HL-60/S4 (cell line): ENCODE data around the gene NUTM2F.
"Not testable (repeated sequence)": the region's sequence is repeated elsewhere in the genome, so short reads cannot be mapped to it uniquely, and the experiment has no call there.

Experiments used
- in situ Hi-C: fragments of 300-500 bp; cut with MboI; formaldehyde crosslinking; loops from 2 replicates; pipeline ENCODE4 v1.14.3; 2022; ENCODE audit warnings: low sequenced_read_pairs

NUTM2F gene, protein sequence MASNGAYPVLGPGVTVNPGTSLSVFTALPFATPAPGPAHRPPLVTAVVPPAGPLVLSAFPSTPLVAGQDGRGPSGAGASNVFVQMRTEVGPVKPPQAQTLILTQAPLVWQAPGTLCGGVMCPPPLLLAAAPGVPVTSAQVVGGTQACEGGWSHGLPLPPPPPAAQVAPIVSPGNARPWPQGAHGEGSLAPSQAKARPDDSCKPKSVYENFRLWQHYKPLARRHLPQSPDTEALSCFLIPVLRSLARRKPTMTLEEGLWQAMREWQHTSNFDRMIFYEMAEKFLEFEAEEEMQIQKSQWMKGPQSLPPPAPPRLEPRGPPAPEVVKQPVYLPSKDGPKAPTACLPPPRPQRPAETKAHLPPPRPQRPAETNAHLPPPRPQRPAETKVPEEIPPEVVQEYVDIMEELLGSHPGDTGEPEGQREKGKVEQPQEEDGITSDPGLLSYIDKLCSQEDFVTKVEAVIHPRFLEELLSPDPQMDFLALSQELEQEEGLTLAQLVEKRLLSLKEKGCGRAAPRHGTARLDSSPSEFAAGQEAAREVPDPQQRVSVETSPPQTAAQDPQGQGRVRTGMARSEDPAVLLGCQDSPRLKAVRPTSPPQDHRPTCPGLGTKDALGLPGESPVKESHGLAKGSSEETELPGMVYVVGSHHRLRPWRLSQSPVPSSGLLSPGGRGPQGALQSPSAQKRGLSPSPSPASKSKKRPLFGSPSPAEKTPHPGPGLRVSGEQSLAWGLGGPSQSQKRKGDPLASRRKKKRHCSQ

GRCh38 chr9:94328544-94328943, at the start of gene NUTM2F:
Gene NUTM2F (minus strand): TSS chr9:94328644. CDS start chr9:94328623, 21 bp downstream.
- in situ Hi-C loops = not testable (repeated sequence)

GRCh38 chr9:94375197-94375596, 46.8 kb upstream of the NUTM2F start:
- in situ Hi-C loops = not testable (repeated sequence)

DNA sequence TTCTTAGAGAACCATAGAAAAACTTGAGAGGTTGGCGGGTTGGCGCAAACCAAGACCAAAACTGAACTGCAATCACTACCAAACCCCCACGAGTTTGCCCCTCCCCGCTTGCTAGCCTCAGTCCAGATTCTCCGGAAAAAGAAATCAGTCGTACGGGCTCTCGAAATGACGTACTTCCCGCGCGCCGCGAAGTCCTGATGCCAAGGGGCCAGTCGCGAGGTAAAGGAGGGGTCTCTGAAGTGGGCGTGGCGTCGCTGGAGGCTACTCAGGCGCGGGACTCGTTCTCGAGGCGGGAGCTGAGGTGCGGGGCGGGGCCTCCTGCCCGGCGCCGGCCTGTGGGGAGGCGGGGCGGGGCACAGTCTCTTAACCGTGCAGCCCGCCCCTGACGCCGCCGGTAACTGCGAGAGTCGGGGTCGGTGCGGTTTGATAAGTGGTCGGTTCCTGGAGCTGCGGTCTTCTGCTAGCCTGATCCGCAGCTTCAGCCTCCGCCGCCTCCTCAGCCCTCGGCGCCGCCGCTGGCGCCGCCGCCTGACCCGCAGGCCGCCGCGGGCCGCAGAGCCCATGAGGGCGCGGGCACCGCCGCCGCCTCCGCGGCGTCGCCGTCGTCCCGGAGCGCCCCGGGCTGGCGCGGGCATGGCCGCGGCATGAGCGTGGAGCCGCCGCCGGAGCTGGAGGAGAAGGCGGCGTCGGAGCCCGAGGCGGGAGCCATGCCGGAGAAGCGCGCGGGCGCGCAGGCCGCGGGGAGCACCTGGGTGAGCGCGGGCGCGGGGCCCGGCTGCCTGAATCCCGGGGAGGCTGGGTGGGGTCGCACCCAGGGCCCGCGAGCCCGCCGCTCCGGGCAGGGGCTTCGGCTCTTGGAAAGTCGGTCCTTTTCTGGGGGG, 46.0 kb upstream of the NUTM2F start:
- in situ Hi-C loops = not testable (repeated sequence)

DNA sequence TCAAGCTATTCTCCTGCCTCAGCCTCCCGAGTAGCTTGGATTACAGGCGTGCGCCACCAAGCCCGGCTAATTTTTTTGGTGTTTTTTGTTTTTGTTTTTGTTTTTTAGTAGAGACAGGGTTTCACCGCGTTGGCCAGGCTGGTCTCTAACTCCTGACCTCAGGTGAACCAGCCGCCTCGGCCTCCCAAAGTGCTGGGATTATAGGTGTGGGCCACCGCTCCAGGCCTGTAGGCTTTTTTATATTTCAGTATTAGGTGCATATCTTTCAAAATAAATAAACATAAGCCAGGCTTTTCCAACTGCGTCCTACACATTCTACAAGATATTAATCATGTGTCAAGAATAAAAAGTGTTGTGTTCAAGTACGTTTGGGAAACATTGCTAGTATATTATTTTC, 45.3 kb upstream of the NUTM2F start:
- in situ Hi-C loops = not testable (repeated sequence)

- in situ Hi-C loops = not testable (repeated sequence)
Measured at GRCh38 chr9:94370266-94370665, 41.8 kb upstream of the NUTM2F start.

GRCh38 chr9:94364093-94364614, 35.7 kb upstream of the NUTM2F start:
- in situ Hi-C loops = not testable (repeated sequence)

- in situ Hi-C loops = not testable (repeated sequence)
Measured at GRCh38 chr9:94357158-94357557, 28.7 kb upstream of the NUTM2F start.

- in situ Hi-C loops = not testable (repeated sequence)
Measured at GRCh38 chr9:94351901-94352723, 23.7 kb upstream of the NUTM2F start.

DNA sequence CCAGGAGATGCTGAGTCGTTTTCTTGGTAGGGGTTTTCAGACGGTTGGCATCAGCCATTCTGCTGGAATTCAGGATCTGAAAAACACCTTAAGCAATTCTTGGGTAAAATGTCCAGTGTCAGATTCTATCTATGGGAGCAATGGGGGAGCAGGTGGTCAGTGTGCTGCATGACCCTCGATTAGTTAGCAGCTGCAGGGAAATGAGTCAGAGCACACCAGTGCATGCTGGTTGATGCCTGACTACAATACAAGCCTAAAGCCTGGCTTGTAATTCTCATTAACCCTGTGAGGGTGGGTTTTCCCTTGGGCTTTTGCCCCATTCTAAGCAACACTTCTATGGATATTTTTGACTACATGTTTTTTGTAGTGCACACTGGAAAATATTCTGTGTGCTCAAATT, 20.3 kb upstream of the NUTM2F start:
- in situ Hi-C loops = not testable (repeated sequence)

DNA sequence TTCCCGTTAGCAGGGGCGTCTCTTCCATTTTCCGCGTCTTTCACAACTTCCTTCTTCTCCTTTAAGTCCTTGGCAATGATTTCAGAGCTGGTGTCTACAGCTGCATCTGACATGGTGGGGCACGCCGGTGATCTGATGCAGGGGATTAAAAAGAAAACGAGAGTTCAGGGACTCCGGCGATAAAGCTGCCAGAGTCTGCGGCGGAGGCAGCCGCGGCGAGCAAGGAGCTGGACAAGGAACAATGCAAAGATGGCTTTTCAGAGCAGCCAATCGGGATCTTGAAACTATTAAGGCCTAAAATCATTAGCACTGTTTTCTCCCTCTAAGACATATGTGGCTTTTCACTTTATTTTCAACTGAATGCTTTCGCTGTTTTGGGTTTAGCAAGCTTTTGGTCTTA, 19.0 kb upstream of the NUTM2F start:
- in situ Hi-C loops = not testable (repeated sequence)

GRCh38 chr9:94341703-94342102, 13.3 kb upstream of the NUTM2F start:
- in situ Hi-C loops = not testable (repeated sequence)

DNA sequence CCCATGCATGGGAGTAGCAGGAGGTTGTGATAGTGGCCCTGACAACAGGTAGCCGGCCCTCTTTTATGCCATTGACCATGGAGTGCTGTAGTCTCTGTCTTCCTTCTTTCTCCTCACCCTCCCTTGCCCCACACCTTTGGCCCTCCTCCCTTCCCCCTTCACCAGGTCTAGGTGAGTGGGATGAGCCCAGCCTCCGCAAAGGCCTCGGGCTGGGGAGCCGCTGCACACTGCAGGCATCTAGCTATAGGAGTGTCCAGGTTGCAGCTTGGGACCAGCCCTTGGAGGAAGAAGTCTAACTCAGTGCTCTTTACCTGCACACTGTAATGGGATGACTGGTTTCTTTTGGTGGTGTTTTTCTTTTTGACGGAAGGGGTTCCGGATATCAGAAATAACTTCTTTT, 12.3 kb upstream of the NUTM2F start:
- in situ Hi-C loops = not testable (repeated sequence)

GRCh38 chr9:94339657-94340056, 11.2 kb upstream of the NUTM2F start:
- in situ Hi-C loops = not testable (repeated sequence)

GRCh38 chr9:94338723-94339122, 10.3 kb upstream of the NUTM2F start:
- in situ Hi-C loops = not testable (repeated sequence)

DNA sequence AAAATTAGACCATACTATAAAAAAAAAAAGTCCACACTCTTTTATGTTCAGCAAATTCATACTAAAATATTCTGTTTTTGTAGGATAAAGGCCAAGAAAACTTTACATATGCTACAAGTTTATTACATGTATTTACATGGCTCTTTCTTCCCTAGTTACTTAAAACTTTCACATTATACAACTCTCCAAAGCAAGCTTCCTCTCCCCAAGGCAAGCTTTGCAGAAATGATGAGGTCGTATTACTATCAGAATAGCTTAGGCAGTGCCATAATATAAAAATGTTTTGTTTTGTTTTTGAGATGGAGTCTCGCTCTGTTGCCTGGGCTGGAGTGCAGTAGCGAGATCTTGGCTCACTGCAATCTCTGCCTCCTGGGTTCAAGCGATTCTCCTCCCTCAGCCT, 8.0 kb upstream of the NUTM2F start:
- in situ Hi-C loops = not testable (repeated sequence)

DNA sequence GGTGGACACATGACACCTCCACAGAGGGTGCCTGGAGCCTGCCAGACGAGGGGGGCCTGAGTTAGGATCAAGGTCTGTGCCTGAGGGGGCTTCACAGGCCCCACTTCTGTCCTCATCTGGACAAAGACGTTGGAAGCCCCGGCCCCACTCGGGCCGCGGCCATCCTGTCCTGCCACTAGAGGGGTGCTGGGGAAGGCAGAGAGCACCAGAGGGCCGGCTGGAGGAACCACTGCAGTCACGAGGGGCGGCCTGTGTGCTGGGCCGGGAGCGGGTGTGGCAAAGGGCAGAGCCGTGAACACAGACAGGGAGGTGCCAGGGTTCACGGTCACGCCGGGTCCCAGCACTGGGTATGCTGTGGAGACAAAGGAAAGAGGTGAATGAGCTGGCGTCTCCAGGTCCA, 2.9 kb downstream of the NUTM2F start:
- in situ Hi-C loops = not testable (repeated sequence)

- in situ Hi-C loops = not testable (repeated sequence)
Measured at GRCh38 chr9:94323153-94323798, 5.2 kb downstream of the NUTM2F start.

- in situ Hi-C loops = not testable (repeated sequence)
Measured at GRCh38 chr9:94322342-94322940, 6.0 kb downstream of the NUTM2F start.
